MCF 10A (cell line): Measurements from ENCODE around the gene ZBTB38. TPM values are rescaled to one million over a fixed set of nuclear protein-coding genes. Genes with fewer than 3 reads are reported as not detected.

Experiments used
- BruUV-seq: library from RNA; stranded (reverse); fragments of 400-500 nt; replicated peaks from 2 replicates; lab custom pipeline; 2021; lab: Mats Ljungman, UMichigan
- CTCF ChIA-PET: fragments of 300-600 bp; sonication (Branson Sonifier 250); formaldehyde crosslinking; extraction: SDS; loops from one replicate; lab custom pipeline; 2021; ENCODE audit warnings: antibody characterized with exemption, inconsistent platforms; lab: Yijun Ruan, JAX
- POLR2A ChIA-PET: fragments of 300-600, 350-650 bp; sonication (Branson Sonifier 250); formaldehyde crosslinking; extraction: SDS; loops from one replicate; lab custom pipeline; 2020; ENCODE audit warnings: antibody characterized with exemption, inconsistent platforms; lab: Yijun Ruan, JAX
- DNase-seq: peaks from one replicate; pipeline ENCODE4 v3.0.0-alpha.2; 2018; ENCODE audit not compliant: unreplicated experiment
- H3K27ac Mint-ChIP-seq: one replicate; pipeline ENCODE4 v1.8.0; 2022; ENCODE audit warnings: mild to moderate bottlenecking, low read depth, mixed read lengths; ENCODE audit not compliant: unreplicated experiment
- H3K27me3 Mint-ChIP-seq: one replicate; pipeline ENCODE4 v1.8.0; 2022; ENCODE audit warnings: mixed read lengths; ENCODE audit not compliant: insufficient read depth, unreplicated experiment
- H3K36me3 Mint-ChIP-seq: one replicate; pipeline ENCODE4 v1.8.0; 2022; ENCODE audit warnings: mild to moderate bottlenecking, moderate library complexity, mixed read lengths; ENCODE audit not compliant: insufficient read depth, unreplicated experiment
- H3K4me1 Mint-ChIP-seq: one replicate; pipeline ENCODE4 v1.8.0; 2022; ENCODE audit warnings: mixed read lengths; ENCODE audit not compliant: insufficient read depth, unreplicated experiment
- H3K4me3 Mint-ChIP-seq: one replicate; pipeline ENCODE4 v1.8.0; 2022; ENCODE audit warnings: mild to moderate bottlenecking, moderate library complexity, mixed read lengths; ENCODE audit not compliant: unreplicated experiment
- H3K9me3 Mint-ChIP-seq: one replicate; pipeline ENCODE4 v1.8.0; 2022; ENCODE audit warnings: mixed read lengths; ENCODE audit not compliant: unreplicated experiment
- intact Hi-C: fragments of 100-400 bp; cut with micrococcal nuclease; formaldehyde crosslinking; loops from 2 replicates; pipeline ENCODE4 v1.14.1; 2022
- total RNA-seq: library from RNA; stranded (reverse); gene quantifications from 2 replicates; pipeline ENCODE4 v1.2.3, GENCODE V29; 2022
- TF ChIP-seq, protein P1 (sequence below): fragments of 200-600 bp; IDR thresholded peaks from one replicate; pipeline ENCODE4 v1.8.0; 2022; ENCODE audit warnings: antibody characterized with exemption, mild to moderate bottlenecking; ENCODE audit not compliant: unreplicated experiment

ZBTB38 gene
- total RNA-seq, 1 experiment from 2014 or later = 168 TPM

DNA sequence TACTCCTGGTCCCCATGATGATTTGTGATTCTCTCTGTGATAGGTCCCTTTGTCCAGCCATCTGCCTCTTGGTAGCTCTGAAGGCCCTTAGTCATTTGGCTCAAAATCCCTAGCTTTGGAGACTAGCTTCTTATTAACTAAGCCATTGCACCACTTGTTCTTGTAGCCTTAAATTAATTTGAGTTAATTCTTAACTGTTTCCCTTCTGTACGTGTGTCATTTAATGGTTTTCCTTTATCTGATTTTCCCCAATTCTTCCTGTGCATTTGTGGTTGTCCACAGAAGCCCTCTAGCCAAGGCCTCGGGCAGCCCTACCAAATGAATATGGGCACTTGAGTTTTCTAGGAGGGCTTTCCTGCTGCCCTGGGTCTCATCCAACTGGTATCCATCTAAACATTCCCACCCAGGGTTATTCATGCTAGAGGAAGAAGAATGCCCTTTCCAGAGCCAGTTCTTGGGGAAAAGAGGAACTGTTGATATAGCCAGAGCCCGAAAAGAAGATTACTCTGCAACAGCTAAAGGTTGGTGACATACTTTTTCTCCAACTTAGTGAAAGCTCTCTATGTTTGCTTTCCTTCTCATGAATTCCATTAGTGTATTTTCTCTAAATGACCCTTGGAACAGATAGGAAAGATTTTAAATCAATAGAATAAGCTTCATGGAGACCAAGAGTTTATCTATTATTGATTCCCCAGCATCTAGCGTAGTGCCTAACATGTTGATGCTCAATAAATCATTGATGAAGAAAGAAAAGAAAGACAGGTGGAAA, 44.2 kb upstream of the ZBTB38 start:
- CTCF ChIA-PET = interaction anchor here (0.6 to 1.4 kb wide), 9 partner anchors 9 to 202 kb away, joined by 3 to 5 read pairs (median 3); no protein-coding TSS in a partner anchor
- H3K27ac Mint-ChIP-seq = no peak overlapping the region

DNA sequence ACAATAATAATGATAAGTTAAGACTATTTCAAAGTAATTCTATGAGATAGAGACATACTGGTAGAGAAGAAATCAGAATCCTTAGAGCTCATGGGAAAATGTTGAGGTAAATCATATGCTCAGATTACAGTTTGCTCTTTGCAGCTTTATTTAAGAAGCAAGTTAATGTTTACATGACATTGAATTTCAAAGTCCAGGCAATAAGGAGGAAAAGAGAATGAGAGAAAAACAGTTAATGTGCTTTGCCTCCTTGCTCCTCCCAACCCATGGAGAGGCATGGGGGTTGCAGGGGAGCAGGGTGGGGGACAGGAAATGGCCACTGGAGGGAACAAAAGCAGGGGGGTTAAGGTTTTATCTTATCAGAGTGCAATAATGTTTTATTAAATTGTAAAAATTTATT, 42.2 kb upstream of the ZBTB38 start:
- DNase-seq = no peak
- no peak overlapping the region for H3K4me3 Mint-ChIP-seq
- H3K36me3 Mint-ChIP-seq = no peaks in the 10 kb centered on the region
- ChIA-PET CTCF (interaction anchor here (0.7 kb wide), 1 partner anchor 10 kb away, joined by 7 read pairs; no protein-coding TSS in a partner anchor), POLR2A (no interaction called here)
- intact Hi-C loops = no loop called here
- H3K9me3 Mint-ChIP-seq = no peaks in the 10 kb centered on the region
- peaks cover under 1% of the 10 kb centered on the region for H3K4me1 Mint-ChIP-seq
- H3K27me3 Mint-ChIP-seq = no peaks in the 10 kb centered on the region
- no TSS peak for BruUV-seq
- H3K27ac Mint-ChIP-seq = no peak overlapping the region
- TF ChIP-seq, protein P1, sequence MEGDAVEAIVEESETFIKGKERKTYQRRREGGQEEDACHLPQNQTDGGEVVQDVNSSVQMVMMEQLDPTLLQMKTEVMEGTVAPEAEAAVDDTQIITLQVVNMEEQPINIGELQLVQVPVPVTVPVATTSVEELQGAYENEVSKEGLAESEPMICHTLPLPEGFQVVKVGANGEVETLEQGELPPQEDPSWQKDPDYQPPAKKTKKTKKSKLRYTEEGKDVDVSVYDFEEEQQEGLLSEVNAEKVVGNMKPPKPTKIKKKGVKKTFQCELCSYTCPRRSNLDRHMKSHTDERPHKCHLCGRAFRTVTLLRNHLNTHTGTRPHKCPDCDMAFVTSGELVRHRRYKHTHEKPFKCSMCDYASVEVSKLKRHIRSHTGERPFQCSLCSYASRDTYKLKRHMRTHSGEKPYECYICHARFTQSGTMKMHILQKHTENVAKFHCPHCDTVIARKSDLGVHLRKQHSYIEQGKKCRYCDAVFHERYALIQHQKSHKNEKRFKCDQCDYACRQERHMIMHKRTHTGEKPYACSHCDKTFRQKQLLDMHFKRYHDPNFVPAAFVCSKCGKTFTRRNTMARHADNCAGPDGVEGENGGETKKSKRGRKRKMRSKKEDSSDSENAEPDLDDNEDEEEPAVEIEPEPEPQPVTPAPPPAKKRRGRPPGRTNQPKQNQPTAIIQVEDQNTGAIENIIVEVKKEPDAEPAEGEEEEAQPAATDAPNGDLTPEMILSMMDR = no peak

More for the DNA sequence above, 44.2 kb upstream of the ZBTB38 start:
- H3K36me3 Mint-ChIP-seq = no peaks in the 10 kb centered on the region
- DNase-seq = no peak
- intact Hi-C loops = no loop called here
- TF ChIP-seq, protein P1 = no peak
- no peak overlapping the region for H3K4me3 Mint-ChIP-seq
- no peaks in the 10 kb centered on the region for H3K27me3 Mint-ChIP-seq
- no TSS peak for BruUV-seq
- H3K9me3 Mint-ChIP-seq = peaks cover 8% of the 10 kb centered on the region
- no peaks in the 10 kb centered on the region for H3K4me1 Mint-ChIP-seq
- POLR2A ChIA-PET = interaction anchor here (2.7 kb wide), 1 partner anchor 12 kb away, joined by 10 read pairs; no protein-coding TSS in a partner anchor

DNA sequence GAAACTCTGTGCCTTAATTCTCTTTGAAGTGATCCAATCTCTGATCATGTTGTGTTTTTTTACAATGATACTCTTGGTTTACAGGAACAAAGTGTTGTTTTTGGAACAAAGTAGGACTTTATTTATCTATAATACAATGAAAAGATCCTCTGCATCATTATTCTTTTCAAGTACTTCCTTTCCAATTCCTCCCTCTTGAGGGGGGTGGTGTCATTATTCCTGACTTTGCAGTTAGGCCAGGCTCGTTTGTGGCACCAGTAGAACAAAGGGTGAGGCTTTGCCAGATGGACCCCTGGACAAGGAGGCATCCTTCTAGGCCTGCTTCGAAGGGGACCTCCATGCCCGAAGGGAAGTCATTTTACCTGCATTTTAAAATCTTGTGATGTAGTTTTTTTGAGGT, 41.7 kb upstream of the ZBTB38 start:
- H3K9me3 Mint-ChIP-seq = no peaks in the 10 kb centered on the region
- POLR2A ChIA-PET = no interaction called here
- no peak overlapping the region for H3K4me3 Mint-ChIP-seq
- H3K27me3 Mint-ChIP-seq = no peaks in the 10 kb centered on the region
- intact Hi-C loops = no loop called here
- no peaks in the 10 kb centered on the region for H3K36me3 Mint-ChIP-seq
- CTCF ChIA-PET = interaction anchor here (0.7 kb wide), 1 partner anchor 9 kb away, joined by 7 read pairs; no protein-coding TSS in a partner anchor
- peaks cover 5% of the 10 kb centered on the region for H3K4me1 Mint-ChIP-seq
- H3K27ac Mint-ChIP-seq = no peak overlapping the region
- BruUV-seq = no TSS peak
- TF ChIP-seq, protein P1 = no peak
- DNase-seq = no peak
